MCF 10A (cell line): Measurements from ENCODE around the gene CNN3. TPM values are rescaled to one million over a fixed set of nuclear protein-coding genes. Genes with fewer than 3 reads are reported as not detected.

ENCODE experiments used
- BruUV-seq: library from RNA; stranded (reverse); fragments of 400-500 nt; replicated peaks from 2 replicates; lab custom pipeline; 2021; lab: Mats Ljungman, UMichigan
- CTCF ChIA-PET: fragments of 300-600 bp; sonication (Branson Sonifier 250); formaldehyde crosslinking; extraction: SDS; loops from one replicate; lab custom pipeline; 2021; ENCODE audit warnings: antibody characterized with exemption, inconsistent platforms; lab: Yijun Ruan, JAX
- POLR2A ChIA-PET: fragments of 300-600, 350-650 bp; sonication (Branson Sonifier 250); formaldehyde crosslinking; extraction: SDS; loops from one replicate; lab custom pipeline; 2020; ENCODE audit warnings: antibody characterized with exemption, inconsistent platforms; lab: Yijun Ruan, JAX
- DNase-seq: peaks from one replicate; pipeline ENCODE4 v3.0.0-alpha.2; 2018; ENCODE audit not compliant: unreplicated experiment
- H3K27ac Mint-ChIP-seq: one replicate; pipeline ENCODE4 v1.8.0; 2022; ENCODE audit warnings: mild to moderate bottlenecking, low read depth, mixed read lengths; ENCODE audit not compliant: unreplicated experiment
- H3K27me3 Mint-ChIP-seq: one replicate; pipeline ENCODE4 v1.8.0; 2022; ENCODE audit warnings: mixed read lengths; ENCODE audit not compliant: insufficient read depth, unreplicated experiment
- H3K36me3 Mint-ChIP-seq: one replicate; pipeline ENCODE4 v1.8.0; 2022; ENCODE audit warnings: mild to moderate bottlenecking, moderate library complexity, mixed read lengths; ENCODE audit not compliant: insufficient read depth, unreplicated experiment
- H3K4me1 Mint-ChIP-seq: one replicate; pipeline ENCODE4 v1.8.0; 2022; ENCODE audit warnings: mixed read lengths; ENCODE audit not compliant: insufficient read depth, unreplicated experiment
- H3K4me3 Mint-ChIP-seq: one replicate; pipeline ENCODE4 v1.8.0; 2022; ENCODE audit warnings: mild to moderate bottlenecking, moderate library complexity, mixed read lengths; ENCODE audit not compliant: unreplicated experiment
- H3K9me3 Mint-ChIP-seq: one replicate; pipeline ENCODE4 v1.8.0; 2022; ENCODE audit warnings: mixed read lengths; ENCODE audit not compliant: unreplicated experiment
- intact Hi-C: fragments of 100-400 bp; cut with micrococcal nuclease; formaldehyde crosslinking; loops from 2 replicates; pipeline ENCODE4 v1.14.1; 2022
- total RNA-seq: library from RNA; stranded (reverse); gene quantifications from 2 replicates; pipeline ENCODE4 v1.2.3, GENCODE V29; 2022
- TF ChIP-seq, protein P1 (sequence below): fragments of 200-600 bp; IDR thresholded peaks from one replicate; pipeline ENCODE4 v1.8.0; 2022; ENCODE audit warnings: antibody characterized with exemption, mild to moderate bottlenecking; ENCODE audit not compliant: unreplicated experiment

Gene CNN3
- total RNA-seq, 1 experiment from 2014 or later, result 48.2 TPM

DNA sequence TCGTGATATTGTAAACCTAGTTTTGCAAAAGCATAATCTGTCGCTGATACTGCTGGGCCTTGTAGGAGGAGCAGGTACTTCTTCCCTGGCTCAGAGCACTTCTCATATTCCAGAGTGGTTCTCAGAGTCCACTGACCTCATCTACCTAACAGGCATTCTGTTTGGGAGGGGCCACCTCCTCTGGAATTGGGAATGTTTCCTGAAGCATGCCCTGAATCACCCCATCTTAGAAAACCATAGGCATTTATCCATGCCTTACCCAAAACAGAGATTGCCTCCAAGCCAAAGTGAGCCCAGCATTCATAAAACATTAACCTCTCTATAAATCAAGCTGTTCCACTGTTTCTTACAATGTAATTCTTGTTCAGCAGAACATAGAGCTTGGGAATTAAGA, 71.6 kb downstream of the CNN3 start:
- ChIA-PET CTCF (interaction anchor here (0.6 to 7.8 kb wide), 27 partner anchors 8 to 1929 kb away, joined by 3 to 192 read pairs (median 9); partner anchors contain the start of gene RWDD3), POLR2A (interaction anchor here (0.9 to 4.5 kb wide), 11 partner anchors 9 to 379 kb away, joined by 3 to 58 read pairs (median 11); partner anchors contain the start of genes CNN3 and RWDD3)
- H3K4me3 Mint-ChIP-seq, result no peak overlapping the region
- peak; percentile 63 for DNase-seq
- H3K9me3 Mint-ChIP-seq, result no peaks in the 10 kb centered on the region
- peaks cover 6% of the 10 kb centered on the region for H3K4me1 Mint-ChIP-seq
- peaks cover 7% of the 10 kb centered on the region for H3K36me3 Mint-ChIP-seq
- no peaks in the 10 kb centered on the region for H3K27me3 Mint-ChIP-seq
- TF ChIP-seq, protein P1, sequence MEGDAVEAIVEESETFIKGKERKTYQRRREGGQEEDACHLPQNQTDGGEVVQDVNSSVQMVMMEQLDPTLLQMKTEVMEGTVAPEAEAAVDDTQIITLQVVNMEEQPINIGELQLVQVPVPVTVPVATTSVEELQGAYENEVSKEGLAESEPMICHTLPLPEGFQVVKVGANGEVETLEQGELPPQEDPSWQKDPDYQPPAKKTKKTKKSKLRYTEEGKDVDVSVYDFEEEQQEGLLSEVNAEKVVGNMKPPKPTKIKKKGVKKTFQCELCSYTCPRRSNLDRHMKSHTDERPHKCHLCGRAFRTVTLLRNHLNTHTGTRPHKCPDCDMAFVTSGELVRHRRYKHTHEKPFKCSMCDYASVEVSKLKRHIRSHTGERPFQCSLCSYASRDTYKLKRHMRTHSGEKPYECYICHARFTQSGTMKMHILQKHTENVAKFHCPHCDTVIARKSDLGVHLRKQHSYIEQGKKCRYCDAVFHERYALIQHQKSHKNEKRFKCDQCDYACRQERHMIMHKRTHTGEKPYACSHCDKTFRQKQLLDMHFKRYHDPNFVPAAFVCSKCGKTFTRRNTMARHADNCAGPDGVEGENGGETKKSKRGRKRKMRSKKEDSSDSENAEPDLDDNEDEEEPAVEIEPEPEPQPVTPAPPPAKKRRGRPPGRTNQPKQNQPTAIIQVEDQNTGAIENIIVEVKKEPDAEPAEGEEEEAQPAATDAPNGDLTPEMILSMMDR, result no peak
- intact Hi-C loops, result no loop called here
- H3K27ac Mint-ChIP-seq, result no peak overlapping the region
- no TSS peak for BruUV-seq

DNA sequence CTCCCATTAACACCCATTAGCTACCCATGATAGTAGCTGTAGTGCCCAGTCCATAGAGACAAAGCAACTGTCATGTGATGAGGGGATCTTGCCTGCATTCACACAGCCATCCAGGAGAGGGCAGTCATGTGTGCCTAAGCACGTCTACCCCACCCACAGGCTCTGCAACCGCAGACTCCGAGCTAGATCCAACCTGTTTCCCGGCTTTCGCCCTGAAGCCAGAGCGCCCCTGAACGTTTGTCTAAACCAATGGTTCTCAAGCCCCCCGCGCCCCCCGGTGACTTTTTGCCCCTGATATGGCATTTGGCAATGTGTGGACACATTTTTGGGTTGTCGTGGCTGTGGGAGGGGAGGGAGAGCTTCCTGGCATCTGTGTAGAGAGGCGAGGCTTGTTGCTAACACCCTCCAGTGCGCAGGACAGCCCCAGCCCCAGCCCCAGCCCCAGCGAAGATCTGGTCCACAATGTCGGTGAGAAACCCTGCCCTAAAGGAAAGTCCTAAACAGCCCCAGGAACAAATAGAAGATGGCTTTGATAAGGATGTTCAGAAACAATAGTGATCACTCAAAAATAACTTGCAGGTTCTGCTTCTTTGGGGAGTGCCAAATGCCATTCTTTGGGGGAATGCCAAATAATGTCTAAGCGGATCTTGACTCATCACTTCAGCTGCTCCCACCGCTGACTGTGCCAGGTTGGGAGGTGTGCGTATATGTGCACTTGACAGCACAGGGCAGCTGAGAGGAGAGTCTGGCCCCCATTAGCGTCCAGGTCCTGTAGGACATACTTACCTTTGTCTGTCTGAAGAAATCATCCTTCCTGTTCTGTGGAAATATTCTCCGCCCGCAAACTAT, 72.2 kb downstream of the CNN3 start:
- intact Hi-C loops, result loop anchor here (1.0 kb wide), 3 partner anchors 72 to 380 kb away; partner anchors contain the start of gene RWDD3
- H3K4me1 Mint-ChIP-seq, result peaks cover 6% of the 10 kb centered on the region
- no peaks in the 10 kb centered on the region for H3K9me3 Mint-ChIP-seq
- CTCF ChIA-PET, result interaction anchor here (0.6 to 7.8 kb wide), 72 partner anchors 7 to 797 kb away, joined by 3 to 192 read pairs (median 4); partner anchors contain the start of genes RWDD3 and SLC44A3
- BruUV-seq, result no TSS peak
- peaks cover 7% of the 10 kb centered on the region for H3K36me3 Mint-ChIP-seq
- H3K4me3 Mint-ChIP-seq, result no peak overlapping the region
- POLR2A ChIA-PET, result interaction anchor here (0.9 to 4.5 kb wide), 12 partner anchors 10 to 379 kb away, joined by 3 to 58 read pairs (median 10); partner anchors contain the start of genes ALG14, CNN3 and RWDD3
- no peaks in the 10 kb centered on the region for H3K27me3 Mint-ChIP-seq
- H3K27ac Mint-ChIP-seq, result no peak overlapping the region
- TF ChIP-seq, protein P1, result peak; percentile 82
- DNase-seq, result peak; percentile 97

DNA sequence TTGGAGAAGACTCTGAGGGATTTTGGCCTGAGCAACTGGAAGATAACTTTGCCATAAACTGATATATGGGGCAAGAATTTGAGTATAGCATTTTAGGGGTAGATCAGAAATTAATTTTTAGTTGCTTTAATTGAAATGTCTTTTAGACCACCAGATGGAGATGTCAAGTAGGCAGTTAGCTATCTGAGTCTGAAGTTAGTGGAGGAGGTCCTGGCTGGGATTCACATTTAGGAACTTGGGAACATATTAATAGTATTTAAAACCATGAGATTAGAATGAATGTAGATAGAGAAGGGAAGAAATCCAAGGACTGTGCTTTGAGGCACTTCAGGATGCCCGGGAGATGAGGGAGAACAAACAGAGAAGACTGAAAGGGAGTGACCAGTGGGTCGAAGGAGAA, 74.1 kb downstream of the CNN3 start:
- TF ChIP-seq, protein P1, result no peak
- Mint-ChIP-seq H3K9me3 (no peaks in the 10 kb centered on the region), H3K27ac (no peak overlapping the region), H3K4me3 (no peak overlapping the region), H3K4me1 (no peaks in the 10 kb centered on the region), H3K27me3 (no peaks in the 10 kb centered on the region), H3K36me3 (no peaks in the 10 kb centered on the region)
- DNase-seq, result no peak
- intact Hi-C loops, result no loop called here
- no TSS peak for BruUV-seq
- ChIA-PET CTCF (interaction anchor here (1.2 to 7.8 kb wide), 6 partner anchors 17 to 192 kb away, joined by 4 to 192 read pairs (median 41); partner anchors contain the start of gene SLC44A3), POLR2A (interaction anchor here (3.5 to 4.5 kb wide), 3 partner anchors 11 to 188 kb away, joined by 11 to 58 read pairs (median 45); no protein-coding TSS in a partner anchor)

DNA sequence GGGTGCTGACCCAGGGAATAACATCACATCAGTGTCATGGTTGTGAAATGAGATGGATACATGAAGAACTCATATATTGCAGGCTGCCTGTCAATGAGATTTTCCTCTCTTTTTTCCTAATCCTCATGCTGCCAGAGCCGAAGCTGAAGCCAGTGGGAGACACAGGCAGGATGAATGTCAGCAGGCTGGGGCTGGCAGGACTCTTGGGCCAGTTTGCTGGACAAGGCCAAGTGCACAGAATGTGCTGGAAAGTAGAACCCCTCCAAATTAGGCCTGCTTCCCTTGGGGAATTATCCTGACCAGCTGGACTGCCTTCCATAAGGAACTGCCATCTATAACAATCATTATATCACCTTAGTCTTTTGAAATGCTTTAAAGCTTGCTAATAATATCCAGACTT, 75.3 kb downstream of the CNN3 start:
- H3K36me3 Mint-ChIP-seq, result no peaks in the 10 kb centered on the region
- CTCF ChIA-PET, result interaction anchor here (0.5 to 7.8 kb wide), 4 partner anchors 10 to 193 kb away, joined by 3 to 192 read pairs (median 50); no protein-coding TSS in a partner anchor
- TF ChIP-seq, protein P1, result no peak
- intact Hi-C loops, result no loop called here
- no peak overlapping the region for H3K27ac Mint-ChIP-seq
- no peaks in the 10 kb centered on the region for H3K4me1 Mint-ChIP-seq
- POLR2A ChIA-PET, result interaction anchor here (0.7 to 1.3 kb wide), 4 partner anchors 24 to 1773 kb away, joined by 3 to 4 read pairs (median 3); no protein-coding TSS in a partner anchor
- no peak overlapping the region for H3K4me3 Mint-ChIP-seq
- H3K27me3 Mint-ChIP-seq, result no peaks in the 10 kb centered on the region
- no peaks in the 10 kb centered on the region for H3K9me3 Mint-ChIP-seq
- DNase-seq, result no peak
- no TSS peak for BruUV-seq
